HCT116 (cell line): ENCODE measurements around the gene RUNX1. TPM values are rescaled to one million over a fixed set of nuclear protein-coding genes. Genes with fewer than 3 reads are reported as not detected.

Experiments
- ATAC-seq: fragments of 200-7000 bp; cut with Tn5 transposase; 2 replicates; pipeline ENCODE4 v1.9.1; 2020; ENCODE audit warnings: mild to moderate bottlenecking, moderate library complexity
- BruUV-seq: library from RNA; stranded (reverse); fragments of 400-500 nt; replicated peaks from 2 replicates; lab custom pipeline; 2021; lab: Mats Ljungman, UMichigan
- CTCF ChIA-PET: fragments of 300-600 bp; sonication (Branson Sonifier 250); formaldehyde crosslinking; loops from one replicate; lab custom pipeline; 2021; ENCODE audit warnings: antibody characterized with exemption; lab: Charles Lee
- POLR2A ChIA-PET: fragments of 300-600, 350-600 bp; sonication (Branson Sonifier 250); formaldehyde crosslinking; loops from one replicate; lab custom pipeline; 2021; ENCODE audit warnings: antibody characterized with exemption; lab: Charles Lee
- RAD21 ChIA-PET, 2 experiments: fragments of 300-600 bp; sonication (Branson Sonifier 250); formaldehyde crosslinking; loops; one replicate each; lab custom pipeline; 2023; ENCODE audit warnings: low total read pairs in 2 of 2; ENCODE audit not compliant: uncharacterized antibody in 2 of 2, unreplicated experiment in 2 of 2, low non-redundant PET in 1 of 2; lab: Charles Lee
- DNase-seq: peaks from one replicate; pipeline ENCODE4 v3.0.0-alpha.2; 2010; ENCODE audit warnings: low read depth, low spot score
- H2AFZ ChIP-seq: fragments of 200-600 bp; shearing (Covaris generic), sonication (generic); 2 replicates; pipeline ENCODE4 v1.6.1; 2017; ENCODE audit warnings: low read depth, mixed run types, mixed read lengths, antibody characterized with exemption, low read length; ENCODE audit not compliant: poor library complexity, severe bottlenecking
- H3K27ac ChIP-seq: 2 replicates; pipeline ENCODE4 v1.5.1; 2012; ENCODE audit warnings: low read depth, low read length
- H3K27me3 ChIP-seq: fragments of 200-600 bp; sonication (generic); 2 replicates; pipeline ENCODE4 v1.6.1; 2016; ENCODE audit warnings: mixed run types, low read length, mixed read lengths; ENCODE audit not compliant: insufficient read depth
- H3K36me3 ChIP-seq, 2 experiments: fragments of 200-500 bp in 1 of 2; fragments of 200-600 bp in 1 of 2; sonication (Bioruptor generic) in 1 of 2; sonication (generic) in 1 of 2; 2 replicates each; pipeline versions ENCODE4 v1.5.1 to v1.6.1; 2014 to 2016; ENCODE audit warnings: low read length in 2 of 2, inconsistent platforms in 1 of 2, mixed read lengths in 1 of 2, mixed run types in 1 of 2; ENCODE audit not compliant: insufficient read depth in 2 of 2, control insufficient read depth in 1 of 2
- H3K4me1 ChIP-seq, 2 experiments: fragments of 200-600 bp in 1 of 2; sonication (generic) in 1 of 2; 2 replicates each; pipeline versions ENCODE4 v1.5.1 to v1.6.1; 2012 to 2017; ENCODE audit warnings: low read length in 2 of 2, inconsistent platforms in 1 of 2, mild to moderate bottlenecking in 1 of 2, mixed read lengths in 1 of 2, mixed run types in 1 of 2, moderate library complexity in 1 of 2; ENCODE audit not compliant: insufficient read depth in 2 of 2, control insufficient read depth in 1 of 2
- H3K4me2 ChIP-seq: fragments of 200-600 bp; sonication (generic); 2 replicates; pipeline ENCODE4 v1.6.1; 2017; ENCODE audit warnings: mixed run types, low read length, mixed read lengths
- H3K4me3 ChIP-seq, 2 experiments: fragments of 200-600 bp in 1 of 2; sonication (generic) in 1 of 2; replicated peaks in 1 of 2; 2 replicates each; pipeline ENCODE4 v1.5.1; 2011 to 2016; ENCODE audit warnings: low read length in 2 of 2, control low read depth in 1 of 2, low read depth in 1 of 2, mild to moderate bottlenecking in 1 of 2, mixed read lengths in 1 of 2, mixed run types in 1 of 2
- H3K79me2 ChIP-seq: fragments of 200-600 bp; sonication (generic); 2 replicates; pipeline ENCODE4 v1.6.1; 2017; ENCODE audit warnings: mild to moderate bottlenecking, mixed run types, low read length, moderate library complexity, mixed read lengths; ENCODE audit not compliant: insufficient read depth
- H3K9ac ChIP-seq: fragments of 200-600 bp; sonication (generic); 2 replicates; pipeline ENCODE4 v1.6.1; 2016; ENCODE audit warnings: low read length, mixed read lengths
- H3K9me2 ChIP-seq: fragments of 200-600 bp; sonication (generic), shearing (Covaris generic); 2 replicates; pipeline ENCODE4 v1.6.1; 2017; ENCODE audit warnings: mixed run types, mild to moderate bottlenecking, moderate library complexity; ENCODE audit not compliant: insufficient read depth
- H3K9me3 ChIP-seq, 2 experiments: fragments of 200-500 bp in 1 of 2; fragments of 200-600 bp in 1 of 2; sonication (Bioruptor generic) in 1 of 2; sonication (generic) in 1 of 2; 2 replicates each; pipeline ENCODE4 v1.6.1; 2014 to 2017; ENCODE audit warnings: low read length in 2 of 2, mixed read lengths in 2 of 2, inconsistent platforms in 1 of 2, low read depth in 1 of 2, mild to moderate bottlenecking in 1 of 2, mixed run types in 1 of 2, moderate library complexity in 1 of 2; ENCODE audit not compliant: control insufficient read depth in 1 of 2, insufficient read depth in 1 of 2
- H4K20me1 ChIP-seq: fragments of 200-600 bp; sonication (generic), shearing (Covaris generic); 2 replicates; pipeline ENCODE4 v1.6.1; 2017; ENCODE audit warnings: mixed run types, mild to moderate bottlenecking, moderate library complexity; ENCODE audit not compliant: insufficient read depth
- ATF3 ChIP-seq: IDR thresholded peaks from 2 replicates; pipeline ENCODE4 v1.6.1; 2012
- CEBPB ChIP-seq: IDR thresholded peaks from 2 replicates; pipeline ENCODE4 v1.6.1; 2012; ENCODE audit warnings: low read depth
- FOSL1 ChIP-seq: IDR thresholded peaks from 2 replicates; pipeline ENCODE4 v1.6.1; 2012; ENCODE audit warnings: low read depth
- JUND ChIP-seq: IDR thresholded peaks from 2 replicates; pipeline ENCODE4 v1.6.1; 2012
- SRF ChIP-seq: IDR thresholded peaks from 2 replicates; pipeline ENCODE4 v1.6.1; 2012; ENCODE audit warnings: low read depth
- intact Hi-C: fragments of 100-400 bp; cut with micrococcal nuclease; formaldehyde crosslinking; loops from 2 replicates; pipeline ENCODE4 v1.10.0; 2022
- total RNA-seq: library from RNA; stranded (reverse); gene quantifications from one replicate; pipeline ENCODE4 v1.2.1, GENCODE V29; 2021; ENCODE audit not compliant: unreplicated experiment

Gene RUNX1
- total RNA-seq, 1 experiment from 2014 or later = 33.5 TPM

- no peaks in the 10 kb centered on the region for H3K9me3 ChIP-seq
- H3K27ac ChIP-seq = no peak overlapping the region
- intact Hi-C loops = no loop called here
- H3K4me1 ChIP-seq = peaks cover 30 to 56% of the 10 kb centered on the region in 2 experiments
- POLR2A ChIA-PET = interaction anchor here (0.9 kb wide), 1 partner anchor 9 kb away, joined by 3 read pairs; no protein-coding TSS in a partner anchor
- H2AFZ ChIP-seq = no peak overlapping the region
- H3K4me2 ChIP-seq = no peak overlapping the region; the same call in 1 of the 2 replicates
- ATAC-seq (no peak), DNase-seq (no peak)
- no peak overlapping the region for H3K4me3 ChIP-seq
- H3K9me2 ChIP-seq = no peaks in the 10 kb centered on the region
- peaks cover 74% of the 10 kb centered on the region for H3K79me2 ChIP-seq
- H3K27me3 ChIP-seq = no peaks in the 10 kb centered on the region
- no peak overlapping the region for H3K9ac ChIP-seq
- BruUV-seq = no TSS peak
- peaks cover 3% of the 10 kb centered on the region; the same call in 1 of the 2 replicates for H4K20me1 ChIP-seq
- H3K36me3 ChIP-seq = peaks cover 6 to 34% of the 10 kb centered on the region in 2 experiments; a peak in 2 of 4 replicates
- RAD21 ChIA-PET = interaction anchor here in 1 of 2 experiments (0.6 kb wide), 1 partner anchor 208 kb away, joined by 4 read pairs; no protein-coding TSS in a partner anchor
- CTCF ChIA-PET = interaction anchor here (1.4 to 2.1 kb wide), 2 partner anchors 10 to 122 kb away, joined by 3 to 6 read pairs; no protein-coding TSS in a partner anchor
- TF ChIP-seq CEBPB = no peak
- no peak for TF ChIP-seq ATF3
- TF ChIP-seq FOSL1 = no peak
These were observed 181.3 kb downstream of the RUNX1 start for GRCh38 chr21:34867785-34868184.

GRCh38 chr21:34865400-34866241 lies 183.5 kb downstream of the RUNX1 start:
- Histone ChIP-seq H4K20me1 (no peaks in the 10 kb centered on the region; the same call in 1 of the 2 replicates), H3K9me3 (no peaks in the 10 kb centered on the region), H3K27ac (peak overlapping the region; percentile 35), H2AFZ (no peak overlapping the region), H3K4me2 (peak overlapping the region; percentile 67), H3K9me2 (no peaks in the 10 kb centered on the region), H3K36me3 (peaks cover 10 to 34% of the 10 kb centered on the region in 2 experiments; a peak in 2 of 4 replicates), H3K9ac (peak overlapping the region; percentile 51), H3K4me1 (peaks cover 30 to 51% of the 10 kb centered on the region in 2 experiments), H3K79me2 (peaks cover 66% of the 10 kb centered on the region), H3K27me3 (no peaks in the 10 kb centered on the region)
- DNase-seq = no peak
- CTCF ChIA-PET = interaction anchor here (1.8 kb wide), 1 partner anchor 975 kb away, joined by 4 read pairs; no protein-coding TSS in a partner anchor
- no TSS peak for BruUV-seq
- RAD21 ChIA-PET = no interaction called here
- TF ChIP-seq SRF (no peak), JUND (peak; percentile 48; the same call in 1 of the 2 replicates)
- TF ChIP-seq, all 23 proteins: peak for 1
- ATAC-seq = peak; percentile 66
- H3K4me3 ChIP-seq = 0 out of 4 replicates have a peak overlapping the region, but pooled peaks of 1 of the 2 experiments have one; percentile 15
- intact Hi-C loops = no loop called here
- POLR2A ChIA-PET = no interaction called here
